Panc1 (cell line): ENCODE results near the gene ACTR3C.
A peak's percentile ranks its signal among the peaks of the same experiment; 100 is the strongest.

ENCODE experiments used
- POLR2AphosphoS5 ChIP-seq: IDR thresholded peaks from 2 replicates; pipeline ENCODE4 v1.6.1; 2012; ENCODE audit warnings: mild to moderate bottlenecking, low read depth, low read length, moderate library complexity
- REST ChIP-seq, 2 experiments: IDR thresholded peaks; 2 replicates each; pipeline ENCODE4 v1.6.1; 2011 to 2012; ENCODE audit warnings: low read depth in 2 of 2, control low read depth in 1 of 2, low read length in 1 of 2, mild to moderate bottlenecking in 1 of 2, moderate library complexity in 1 of 2; ENCODE audit not compliant: insufficient read depth in 1 of 2
- TCF7L2 ChIP-seq: IDR thresholded peaks from 2 replicates; pipeline ENCODE4 v1.6.1; 2011; ENCODE audit warnings: mild to moderate bottlenecking, low read depth, low read length, inconsistent platforms
- TF ChIP-seq, protein P1 (sequence below): fragments of 450-650 bp; IDR thresholded peaks from 2 replicates; pipeline ENCODE4 v1.5.1; 2017; ENCODE audit warnings: mild to moderate bottlenecking

DNA sequence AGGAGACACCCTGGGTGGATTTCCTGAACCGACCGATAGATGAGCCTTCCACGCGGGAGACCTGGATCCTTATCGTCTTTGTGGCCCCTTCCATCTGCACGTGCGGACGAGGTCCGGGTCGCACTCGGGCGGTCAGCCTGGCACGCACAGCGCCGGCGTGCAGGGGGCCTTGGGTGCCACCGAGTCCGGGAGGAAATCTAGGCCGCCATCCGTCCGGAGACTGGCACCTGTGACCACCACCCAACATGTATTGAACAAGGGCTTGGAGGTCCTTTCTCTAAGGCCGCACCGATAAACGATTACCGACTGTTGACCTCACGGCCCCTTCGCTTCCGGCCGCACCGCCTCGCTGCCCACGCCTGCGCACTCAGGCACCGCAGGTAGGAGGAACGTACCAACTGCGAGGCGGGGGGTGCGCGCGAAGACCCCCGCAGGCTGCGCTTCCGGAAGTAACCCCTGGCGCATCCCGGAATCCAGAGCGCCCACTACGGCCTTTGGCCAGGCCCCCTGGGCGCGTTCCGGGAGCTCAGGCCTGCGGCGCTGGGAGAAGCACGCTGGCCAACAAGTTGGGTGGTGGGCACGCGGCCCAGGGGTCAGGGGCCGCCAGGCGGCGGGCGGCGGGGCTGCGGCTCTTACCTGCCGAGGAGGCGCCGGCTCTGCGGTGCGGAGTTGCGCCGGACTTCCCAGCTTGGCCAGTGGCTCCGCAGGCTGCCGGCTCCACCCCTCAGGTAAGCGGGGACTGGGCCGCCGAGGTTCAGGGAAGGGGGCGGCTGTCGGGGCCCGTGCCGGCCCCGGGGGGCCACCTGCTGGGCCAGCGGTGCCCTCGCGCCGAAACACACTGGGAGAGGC lies at the start of gene ACTR3C, which contains the start of gene LRRC61:
- TF ChIP-seq, protein P1, sequence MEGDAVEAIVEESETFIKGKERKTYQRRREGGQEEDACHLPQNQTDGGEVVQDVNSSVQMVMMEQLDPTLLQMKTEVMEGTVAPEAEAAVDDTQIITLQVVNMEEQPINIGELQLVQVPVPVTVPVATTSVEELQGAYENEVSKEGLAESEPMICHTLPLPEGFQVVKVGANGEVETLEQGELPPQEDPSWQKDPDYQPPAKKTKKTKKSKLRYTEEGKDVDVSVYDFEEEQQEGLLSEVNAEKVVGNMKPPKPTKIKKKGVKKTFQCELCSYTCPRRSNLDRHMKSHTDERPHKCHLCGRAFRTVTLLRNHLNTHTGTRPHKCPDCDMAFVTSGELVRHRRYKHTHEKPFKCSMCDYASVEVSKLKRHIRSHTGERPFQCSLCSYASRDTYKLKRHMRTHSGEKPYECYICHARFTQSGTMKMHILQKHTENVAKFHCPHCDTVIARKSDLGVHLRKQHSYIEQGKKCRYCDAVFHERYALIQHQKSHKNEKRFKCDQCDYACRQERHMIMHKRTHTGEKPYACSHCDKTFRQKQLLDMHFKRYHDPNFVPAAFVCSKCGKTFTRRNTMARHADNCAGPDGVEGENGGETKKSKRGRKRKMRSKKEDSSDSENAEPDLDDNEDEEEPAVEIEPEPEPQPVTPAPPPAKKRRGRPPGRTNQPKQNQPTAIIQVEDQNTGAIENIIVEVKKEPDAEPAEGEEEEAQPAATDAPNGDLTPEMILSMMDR: no peak
- no peak for TF ChIP-seq REST (IDR thresholded peaks at IDR 0.05; ENCODE audit: insufficient read depth in 1 of 2, low read depth in 2 of 2, low read length in 1 of 2)
- peak; percentile 31; the same call in 1 of the 2 replicates for TF ChIP-seq POLR2AphosphoS5
- TF ChIP-seq TCF7L2: peak; percentile 30; the same call in 1 of the 2 replicates
